ENCODE measurements around the gene RPRD1B. TPM values are rescaled to one million over a fixed set of nuclear protein-coding genes. Genes with fewer than 3 reads are reported as not detected.

The RPRD1B gene
- total RNA-seq, 2 experiments from 2014 or later = 54.8 to 55.7 TPM

DNA sequence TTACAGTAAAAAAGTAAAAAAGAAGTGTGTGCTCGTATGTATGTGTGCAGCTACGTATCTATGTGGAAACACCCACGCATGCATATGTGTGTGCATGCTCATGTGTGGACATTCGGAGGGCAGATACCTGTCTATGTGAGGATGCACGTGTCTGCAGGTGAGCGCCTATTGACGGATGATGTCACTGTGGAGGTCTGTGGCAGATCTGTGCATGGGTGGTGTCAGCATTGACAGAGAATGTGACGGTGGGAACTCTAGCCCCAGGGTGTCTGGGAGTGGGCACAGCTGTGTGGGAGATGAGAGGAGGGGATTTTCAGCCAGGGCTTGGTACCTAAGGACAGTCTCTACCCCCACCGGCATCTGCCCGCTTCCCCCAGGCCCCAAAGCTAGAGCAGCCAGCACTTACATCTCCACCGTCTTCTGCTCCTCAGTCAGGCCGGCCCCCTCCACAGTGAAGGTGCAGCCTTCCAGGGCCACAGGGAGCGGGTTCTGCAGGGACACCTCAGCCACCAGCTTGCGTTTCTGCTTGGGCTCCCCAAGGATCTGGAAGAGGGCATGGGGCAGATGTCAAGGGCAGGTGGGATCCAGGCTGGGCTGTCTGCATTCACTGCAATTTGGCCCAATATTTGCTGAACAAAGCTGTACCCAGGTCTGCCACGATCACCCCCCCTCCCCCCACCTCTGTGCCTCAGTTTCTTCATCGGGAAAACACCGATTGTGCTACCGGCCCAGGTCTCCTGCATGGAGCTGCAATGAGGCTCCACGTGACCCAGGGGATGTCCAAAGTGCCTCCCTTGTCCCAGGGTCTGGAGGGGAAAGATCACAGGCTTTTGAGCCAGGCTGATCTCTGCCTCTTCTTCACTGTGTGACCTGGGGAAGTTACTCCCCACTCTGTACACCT is 97.4 kb downstream of the RPRD1B start:
- H3K4me3 Mint-ChIP-seq = no peak overlapping the region
- no peaks in the 10 kb centered on the region for H3K4me1 Mint-ChIP-seq (ENCODE audit: low read depth)
- ChIA-PET CTCF (no interaction called here), POLR2A (no interaction called here)
- DNase-seq (no peak), ATAC-seq (ENCODE audit: poor library complexity) (no peak)
- TF ChIP-seq, protein P1, sequence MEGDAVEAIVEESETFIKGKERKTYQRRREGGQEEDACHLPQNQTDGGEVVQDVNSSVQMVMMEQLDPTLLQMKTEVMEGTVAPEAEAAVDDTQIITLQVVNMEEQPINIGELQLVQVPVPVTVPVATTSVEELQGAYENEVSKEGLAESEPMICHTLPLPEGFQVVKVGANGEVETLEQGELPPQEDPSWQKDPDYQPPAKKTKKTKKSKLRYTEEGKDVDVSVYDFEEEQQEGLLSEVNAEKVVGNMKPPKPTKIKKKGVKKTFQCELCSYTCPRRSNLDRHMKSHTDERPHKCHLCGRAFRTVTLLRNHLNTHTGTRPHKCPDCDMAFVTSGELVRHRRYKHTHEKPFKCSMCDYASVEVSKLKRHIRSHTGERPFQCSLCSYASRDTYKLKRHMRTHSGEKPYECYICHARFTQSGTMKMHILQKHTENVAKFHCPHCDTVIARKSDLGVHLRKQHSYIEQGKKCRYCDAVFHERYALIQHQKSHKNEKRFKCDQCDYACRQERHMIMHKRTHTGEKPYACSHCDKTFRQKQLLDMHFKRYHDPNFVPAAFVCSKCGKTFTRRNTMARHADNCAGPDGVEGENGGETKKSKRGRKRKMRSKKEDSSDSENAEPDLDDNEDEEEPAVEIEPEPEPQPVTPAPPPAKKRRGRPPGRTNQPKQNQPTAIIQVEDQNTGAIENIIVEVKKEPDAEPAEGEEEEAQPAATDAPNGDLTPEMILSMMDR (IDR thresholded peaks at IDR 0.05) = no peak
- Histone ChIP-seq H3K4me3 (ENCODE audit: low read length) (no peak overlapping the region), H3K4me1 (ENCODE audit: insufficient read depth, low read length) (no peaks in the 10 kb centered on the region), H3K27me3 (ENCODE audit: control insufficient read depth in 1 of 2, insufficient read depth in 2 of 2, low read length in 2 of 2) (no peaks in the 10 kb centered on the region), H3K9me3 (ENCODE audit: control insufficient read depth in 1 of 2, insufficient read depth in 1 of 2, low read length in 2 of 2) (no peaks in the 10 kb centered on the region), H3K27ac (ENCODE audit: low read depth in 1 of 2, low read length in 2 of 2) (no peak overlapping the region), H3K36me3 (ENCODE audit: insufficient read depth, low read length) (no peaks in the 10 kb centered on the region)
- H3K9me3 Mint-ChIP-seq = no peaks in the 10 kb centered on the region
- no peaks in the 10 kb centered on the region for H3K36me3 Mint-ChIP-seq (ENCODE audit: low read depth)
- intact Hi-C loops (cut with DNase I, micrococcal nuclease) = no loop called here
- no peaks in the 10 kb centered on the region for H3K27me3 Mint-ChIP-seq
- H3K27ac Mint-ChIP-seq = no peak overlapping the region

DNA sequence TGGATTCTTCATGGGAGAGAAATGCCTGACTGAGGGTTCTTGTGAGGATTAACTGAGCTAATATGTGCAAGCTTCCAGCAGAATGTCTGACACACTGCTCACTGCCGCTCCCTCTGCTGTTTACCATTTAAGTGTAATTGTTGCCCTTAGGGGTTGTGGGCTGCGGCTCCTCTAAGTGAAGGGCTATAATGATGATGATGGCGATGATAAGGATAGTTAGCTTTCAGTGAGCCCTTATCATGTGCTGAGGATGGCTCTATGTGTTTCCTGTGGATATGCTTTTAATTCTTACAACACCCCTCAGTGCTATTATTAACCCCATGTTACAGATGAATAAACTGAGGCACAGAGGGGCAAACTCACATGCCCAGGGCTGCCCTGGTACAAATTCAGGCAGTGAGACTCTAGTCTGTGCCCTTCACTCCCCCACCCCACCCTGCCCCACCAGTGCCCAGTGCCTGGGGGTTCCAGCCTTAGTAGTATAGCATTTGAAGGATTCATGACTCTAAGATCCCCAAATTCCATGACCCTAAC is 98.1 kb downstream of the RPRD1B start:
- no peaks in the 10 kb centered on the region for H3K27me3 Mint-ChIP-seq
- POLR2A ChIA-PET = no interaction called here
- no peaks in the 10 kb centered on the region for H3K9me3 ChIP-seq (ENCODE audit: control insufficient read depth in 1 of 2, insufficient read depth in 1 of 2, low read length in 2 of 2)
- H3K4me1 Mint-ChIP-seq (ENCODE audit: low read depth) = no peaks in the 10 kb centered on the region
- H3K27ac Mint-ChIP-seq = no peak overlapping the region
- ATAC-seq (ENCODE audit: poor library complexity) = no peak
- TF ChIP-seq, protein P1 (IDR thresholded peaks at IDR 0.05) = no peak
- H3K4me3 ChIP-seq (ENCODE audit: low read length) = no peak overlapping the region
- H3K9me3 Mint-ChIP-seq = no peaks in the 10 kb centered on the region
- H3K27me3 ChIP-seq (ENCODE audit: control insufficient read depth in 1 of 2, insufficient read depth in 2 of 2, low read length in 2 of 2) = no peaks in the 10 kb centered on the region
- intact Hi-C loops (cut with DNase I, micrococcal nuclease) = no loop called here
- DNase-seq = no peak
- H3K4me1 ChIP-seq (ENCODE audit: insufficient read depth, low read length) = no peaks in the 10 kb centered on the region
- H3K36me3 ChIP-seq (ENCODE audit: insufficient read depth, low read length) = no peaks in the 10 kb centered on the region
- H3K4me3 Mint-ChIP-seq = no peak overlapping the region
- CTCF ChIA-PET = no interaction called here
- no peaks in the 10 kb centered on the region for H3K36me3 Mint-ChIP-seq (ENCODE audit: low read depth)
- no peak overlapping the region for H3K27ac ChIP-seq (ENCODE audit: low read depth in 1 of 2, low read length in 2 of 2)

DNA sequence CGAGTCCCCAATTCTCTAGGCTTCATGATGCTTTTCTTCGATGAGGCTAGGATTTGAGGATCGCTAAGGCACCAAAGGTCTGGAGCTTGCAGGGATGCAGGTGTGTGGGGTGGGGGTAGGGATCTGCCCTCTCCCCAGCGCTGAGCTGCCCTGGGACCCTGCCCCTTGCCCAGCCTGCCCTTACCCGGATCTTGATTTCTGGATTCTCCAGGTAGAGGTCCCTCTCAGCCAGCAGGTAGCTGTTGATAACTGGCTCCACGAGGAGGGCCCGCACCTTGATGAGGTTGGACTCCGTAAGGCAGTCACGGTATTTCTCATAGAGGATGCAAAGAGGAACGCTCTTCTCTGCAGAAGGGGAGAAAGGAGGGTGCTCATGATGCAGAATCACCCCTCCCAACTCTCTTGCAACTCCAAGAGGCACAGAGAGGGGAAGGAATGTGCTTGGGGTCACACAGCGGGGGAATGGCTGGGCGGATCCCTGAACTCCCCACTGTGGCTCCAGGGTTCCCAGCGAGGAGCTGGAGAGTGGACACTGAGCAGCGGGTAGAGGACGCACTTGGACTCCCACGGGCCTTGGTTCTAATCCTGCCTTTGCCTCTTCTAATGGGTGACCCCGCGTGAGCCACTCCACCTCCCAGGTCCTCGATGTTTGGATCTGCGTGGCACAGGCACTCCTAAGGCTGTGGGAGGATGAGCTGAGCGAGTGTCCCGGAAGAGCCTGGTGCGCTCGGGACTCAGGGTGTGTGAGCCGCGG is 98.8 kb downstream of the RPRD1B start:
- H3K36me3 Mint-ChIP-seq (ENCODE audit: low read depth) = no peaks in the 10 kb centered on the region
- DNase-seq (no peak), ATAC-seq (ENCODE audit: poor library complexity) (no peak)
- H3K36me3 ChIP-seq (ENCODE audit: insufficient read depth, low read length) = no peaks in the 10 kb centered on the region
- H3K9me3 Mint-ChIP-seq = no peaks in the 10 kb centered on the region
- no peaks in the 10 kb centered on the region for H3K27me3 ChIP-seq (ENCODE audit: control insufficient read depth in 1 of 2, insufficient read depth in 2 of 2, low read length in 2 of 2)
- no peak overlapping the region for H3K4me3 ChIP-seq (ENCODE audit: low read length)
- no peaks in the 10 kb centered on the region for H3K4me1 Mint-ChIP-seq (ENCODE audit: low read depth)
- H3K4me1 ChIP-seq (ENCODE audit: insufficient read depth, low read length) = no peaks in the 10 kb centered on the region
- CTCF ChIA-PET = no interaction called here
- TF ChIP-seq, protein P1 (IDR thresholded peaks at IDR 0.05) = no peak
- intact Hi-C loops (cut with DNase I, micrococcal nuclease) = no loop called here
- H3K27ac ChIP-seq (ENCODE audit: low read depth in 1 of 2, low read length in 2 of 2) = no peak overlapping the region
- no peak overlapping the region for H3K27ac Mint-ChIP-seq
- no peaks in the 10 kb centered on the region for H3K9me3 ChIP-seq (ENCODE audit: control insufficient read depth in 1 of 2, insufficient read depth in 1 of 2, low read length in 2 of 2)
- H3K27me3 Mint-ChIP-seq = no peaks in the 10 kb centered on the region
- no peak overlapping the region for H3K4me3 Mint-ChIP-seq
- POLR2A ChIA-PET = no interaction called here

All from CD4-positive, alpha-beta T cell (primary cell).